HG03280 (cell line): ENCODE data around the gene MINDY2.
"Not testable (repeated sequence)": the region's sequence is repeated elsewhere in the genome, so short reads cannot be mapped to it uniquely, and the experiment has no call there.

Source experiments
- ATAC-seq: cut with Tn5 transposase; IDR thresholded peaks from one replicate; pipeline ENCODE4 v1.9.1; 2021; ENCODE audit warnings: mild to moderate bottlenecking, moderate library complexity; ENCODE audit not compliant: unreplicated experiment

The MINDY2 gene

DNA sequence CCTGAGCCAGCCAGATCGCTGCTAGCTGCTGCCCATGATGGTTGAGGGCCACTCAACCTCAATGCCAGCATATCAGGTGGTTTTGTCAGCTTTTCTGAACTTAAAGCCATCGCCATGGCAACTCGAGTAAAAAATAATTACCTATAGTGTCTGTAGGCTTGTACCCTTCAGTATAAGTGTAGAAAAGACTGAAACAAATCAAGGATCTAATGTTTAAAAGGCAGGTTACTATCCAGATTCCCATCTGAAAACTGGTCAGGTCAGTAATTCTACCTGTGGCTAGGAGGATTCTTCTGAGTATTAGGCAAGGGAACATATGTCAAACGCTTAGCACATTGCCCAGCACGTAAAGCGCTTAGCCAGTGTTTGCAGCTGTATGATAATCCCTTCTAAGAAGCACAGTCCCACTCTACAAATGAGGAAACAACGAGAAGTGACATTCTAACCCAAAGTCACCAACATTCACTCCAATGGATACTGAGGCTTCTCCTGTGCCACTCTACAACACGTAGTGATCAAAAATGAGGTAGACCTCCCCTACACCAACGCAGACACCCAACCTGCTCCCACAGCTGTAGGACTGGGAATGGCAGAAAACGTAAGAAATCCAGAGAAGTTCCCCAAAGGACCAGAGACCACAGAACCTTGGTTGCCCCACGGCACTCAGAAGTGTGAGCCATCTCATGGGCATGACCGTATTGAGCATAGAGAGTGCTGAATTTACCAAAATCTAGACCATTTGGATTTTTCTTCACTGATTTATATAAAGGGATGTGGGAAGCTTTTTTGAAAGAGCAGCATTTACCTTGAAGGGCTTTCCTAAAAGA lies 107.1 kb downstream of the MINDY2 start:
- ATAC-seq: no peak

DNA sequence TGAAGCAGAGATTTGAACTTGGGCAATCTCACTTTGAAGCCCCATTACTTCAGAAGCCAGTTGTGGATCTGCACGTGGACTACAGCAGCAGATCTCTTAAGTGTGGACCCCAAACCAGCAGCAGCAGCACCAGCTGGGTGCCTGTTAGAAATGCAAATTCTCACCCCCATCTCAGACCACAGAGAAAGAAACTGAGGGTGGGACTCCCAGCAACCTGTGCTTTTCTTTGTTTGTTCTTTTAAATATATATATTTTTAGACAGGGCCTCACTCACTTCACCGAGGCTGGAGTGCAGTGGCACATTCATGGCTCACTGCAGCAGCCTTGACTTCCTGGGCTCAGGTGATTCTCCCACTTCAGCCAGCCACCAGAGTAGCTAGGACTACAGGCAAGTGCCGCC lies 109.2 kb downstream of the MINDY2 start:
- ATAC-seq: no peak

DNA sequence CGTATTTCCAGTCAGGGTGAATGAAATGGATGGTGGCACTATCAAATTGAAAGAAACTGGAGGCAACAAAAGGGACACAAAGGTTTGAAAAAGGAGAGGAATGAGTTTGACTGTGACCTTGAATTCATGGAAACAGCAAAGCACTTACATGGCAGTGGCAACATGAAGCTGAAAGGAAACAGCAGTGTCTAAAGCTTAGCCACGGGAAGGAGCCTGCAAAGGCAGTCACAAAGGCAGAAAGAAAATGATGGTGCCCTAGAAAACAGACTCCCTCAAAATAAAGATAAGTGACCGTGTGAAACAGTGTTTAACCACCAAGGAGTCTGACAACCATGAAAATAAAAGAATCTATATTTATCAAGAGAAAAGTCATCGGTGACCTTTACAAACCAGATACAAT lies 111.1 kb downstream of the MINDY2 start:
- ATAC-seq: no peak

DNA sequence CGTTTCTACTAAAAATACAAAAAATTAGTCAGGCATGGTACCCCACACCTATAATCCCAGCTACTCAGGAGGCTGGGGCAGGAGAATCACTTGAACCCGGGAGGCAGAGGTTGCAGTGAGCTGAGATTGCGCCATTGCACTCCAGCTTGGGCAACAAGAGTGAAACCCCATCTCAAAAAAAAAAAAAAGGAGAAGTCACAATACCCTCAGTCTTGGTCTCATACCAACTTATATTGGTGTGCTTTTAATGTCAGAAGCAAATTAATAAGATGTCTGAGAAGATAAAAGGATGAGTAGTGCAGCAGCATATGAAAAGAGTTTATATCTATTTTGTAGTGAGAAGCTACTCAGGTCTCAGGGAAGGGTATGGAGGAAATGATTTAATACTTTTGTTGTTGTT lies 112.8 kb downstream of the MINDY2 start:
- ATAC-seq: not testable (repeated sequence)

DNA sequence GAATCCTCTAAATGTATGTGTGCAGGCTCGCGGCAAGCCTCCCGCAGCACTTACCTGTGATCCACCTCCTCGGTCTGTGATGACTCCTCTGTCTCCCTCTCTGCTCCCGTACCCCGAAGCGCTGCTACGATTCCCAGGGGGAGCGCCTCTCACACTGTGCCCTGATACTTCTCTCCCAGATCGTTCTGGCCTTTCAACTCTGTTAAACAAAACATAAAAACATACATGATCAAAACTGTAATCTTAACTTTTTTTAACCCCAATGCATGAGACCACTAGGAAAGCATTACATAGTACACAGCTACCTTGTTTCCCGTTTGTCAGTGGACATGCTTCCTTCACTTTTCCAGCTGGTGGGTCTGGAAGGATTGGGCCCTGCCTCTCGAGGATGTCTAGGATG lies 115.8 kb downstream of the MINDY2 start:
- no peak for ATAC-seq

DNA sequence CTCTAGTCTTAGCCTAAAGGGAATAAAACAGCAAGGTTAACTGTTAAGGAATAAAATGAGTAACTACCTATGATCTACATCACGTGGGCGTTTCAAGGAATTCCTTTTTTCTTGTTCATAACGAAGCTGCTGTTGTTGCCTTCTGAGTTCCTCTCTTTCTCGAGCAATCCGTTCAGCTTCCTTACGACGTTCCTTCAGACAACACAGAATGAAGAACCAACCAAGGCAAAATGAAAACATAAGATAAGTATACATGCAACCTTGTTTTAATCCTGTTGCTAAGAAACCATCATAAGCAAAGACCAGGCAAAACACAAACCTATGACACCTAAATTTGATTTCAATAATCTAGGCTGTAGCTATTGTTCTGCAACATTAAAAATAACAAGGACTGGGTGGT lies 118.3 kb downstream of the MINDY2 start:
- no peak for ATAC-seq

DNA sequence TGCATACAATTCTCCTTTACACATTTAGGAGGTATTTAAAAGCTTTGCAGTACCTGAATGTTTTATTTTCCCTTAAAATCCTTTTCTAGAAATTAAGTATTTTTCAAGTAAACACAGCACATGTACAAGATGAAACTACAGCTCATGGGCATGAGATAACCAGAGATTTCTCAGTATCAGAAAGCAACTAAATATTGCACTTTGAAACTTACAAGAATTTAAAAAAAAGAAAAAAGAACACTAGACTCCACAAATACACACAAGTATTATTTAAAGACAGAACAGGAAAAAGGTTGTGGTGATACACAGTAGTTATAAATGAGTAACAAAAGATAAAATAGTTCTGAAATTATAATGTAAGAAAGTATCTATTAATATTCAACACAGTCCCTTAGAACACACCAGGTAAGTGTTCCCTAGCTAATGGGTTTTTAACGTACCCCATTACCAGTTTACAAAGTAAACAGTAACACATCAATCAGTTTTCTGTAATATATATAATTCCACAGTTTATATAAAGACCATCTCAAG lies 127.1 kb downstream of the MINDY2 start:
- no peak for ATAC-seq

DNA sequence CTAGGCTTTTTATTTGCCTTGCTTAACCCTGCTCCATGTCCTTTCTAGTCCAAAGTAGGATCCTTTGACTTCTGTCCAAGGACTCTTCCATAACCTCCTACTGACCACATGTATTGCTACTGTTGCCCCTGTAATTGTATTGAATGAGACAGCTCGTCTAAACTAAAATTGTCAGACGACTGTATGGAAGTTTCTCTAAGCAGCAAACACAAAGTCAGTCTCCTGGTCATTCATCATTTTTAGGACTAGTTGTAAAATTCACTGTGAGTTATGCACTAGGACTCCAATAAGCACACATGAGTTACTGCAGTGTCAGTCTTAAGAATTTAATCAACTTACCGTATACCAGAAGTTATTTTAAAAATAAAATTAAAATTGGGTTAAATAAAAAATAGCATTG lies 129.5 kb downstream of the MINDY2 start:
- ATAC-seq: no peak

DNA sequence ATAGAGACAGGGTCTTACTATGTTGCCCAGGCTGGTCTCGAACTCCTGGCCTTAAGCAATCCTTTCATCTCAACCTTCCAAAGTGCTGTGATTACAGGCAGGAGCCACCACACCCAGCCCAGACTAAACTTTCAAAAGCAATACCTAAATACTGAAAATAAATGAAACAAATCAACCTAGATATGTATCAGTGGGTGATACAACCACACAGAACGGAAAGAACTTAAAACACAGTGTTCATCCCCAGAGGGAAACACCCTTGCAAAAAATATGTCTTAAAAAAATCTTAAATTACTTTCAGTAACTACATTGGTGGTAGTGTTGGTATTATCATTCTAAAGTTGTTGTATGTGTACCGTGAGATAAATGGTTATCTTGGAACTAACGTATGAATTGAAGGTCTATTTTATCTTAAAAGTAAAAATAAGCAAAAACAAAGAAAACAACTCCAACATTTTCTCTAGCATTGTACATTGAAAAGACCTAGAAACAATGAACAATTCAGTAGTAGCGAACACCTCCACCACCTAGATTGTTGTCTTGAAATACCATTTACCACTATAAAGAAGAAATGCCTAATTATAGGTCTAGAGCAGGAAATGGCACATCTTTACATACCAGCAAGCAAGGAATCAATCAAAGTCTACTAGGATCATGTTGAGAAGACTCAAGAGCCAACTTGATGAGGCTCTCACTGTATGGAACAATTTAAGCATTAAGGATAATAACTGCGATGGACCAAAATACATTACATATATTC lies 137.6 kb downstream of the MINDY2 start:
- ATAC-seq: no peak

DNA sequence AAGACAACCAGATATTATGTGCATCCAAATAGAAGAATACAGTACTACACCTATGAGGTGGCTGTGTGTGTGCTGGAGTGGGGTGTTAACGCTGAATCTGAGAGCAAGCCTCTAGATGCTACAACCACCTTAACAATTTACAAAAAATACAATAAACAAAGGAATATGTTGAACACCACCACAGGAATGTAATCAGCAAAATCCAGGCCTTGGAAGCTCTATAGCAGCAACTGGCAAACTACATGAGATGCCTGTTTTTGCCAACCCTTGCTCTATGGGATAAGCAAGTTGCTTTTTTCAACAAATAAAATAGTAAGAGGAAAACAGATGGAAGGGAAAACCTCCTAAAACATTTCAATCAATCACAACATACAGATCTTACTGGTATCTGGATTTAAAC lies 138.5 kb downstream of the MINDY2 start:
- ATAC-seq: no peak

DNA sequence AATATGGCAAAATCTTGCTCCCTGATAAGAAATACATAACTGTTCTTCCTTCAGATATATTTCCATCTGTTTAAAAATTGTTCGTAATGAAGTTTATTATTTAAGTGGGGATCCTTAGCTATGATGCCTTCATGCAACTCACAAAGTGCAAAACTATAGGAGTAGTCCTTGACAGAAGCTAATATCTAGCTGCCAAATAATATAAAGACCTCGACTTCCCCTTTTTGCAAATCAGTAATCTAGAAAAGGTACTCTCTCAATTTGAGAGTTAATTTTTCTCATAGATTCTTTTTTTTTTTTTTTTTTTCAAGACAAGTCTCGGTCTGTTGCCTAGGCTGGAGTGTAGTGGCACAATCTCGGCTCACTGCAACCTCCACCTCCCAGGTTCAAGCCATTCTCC lies 139.4 kb downstream of the MINDY2 start:
- ATAC-seq: no peak
